OCI-LY3 (cell line): Measurements from ENCODE around the gene BEGAIN.
"Not testable (repeated sequence)": the region's sequence is repeated elsewhere in the genome, so short reads cannot be mapped to it uniquely, and the experiment has no call there.

Experiments used
- H2AFZ ChIP-seq: fragments of 200-600, 300-600 bp; shearing (Covaris generic); 2 replicates; pipeline ENCODE4 v1.6.0; 2014; ENCODE audit warnings: antibody characterized with exemption, low read depth, low read length
- H3K27ac ChIP-seq: fragments of 200-600, 300-600 bp; sonication (generic); 2 replicates; pipeline ENCODE4 v1.5.1; 2014; ENCODE audit warnings: mild to moderate bottlenecking, low read length, moderate library complexity, mixed read lengths
- H3K27me3 ChIP-seq: fragments of 200-600, 300-600 bp; sonication (generic); 2 replicates; pipeline ENCODE4 v1.6.1; 2014; ENCODE audit warnings: low read depth, low read length, mixed read lengths
- H3K36me3 ChIP-seq: fragments of 200-600, 300-600 bp; sonication (generic); replicated peaks from 2 replicates; pipeline ENCODE3; 2014; ENCODE audit warnings: low read depth, low read length, mixed read lengths
- H3K4me1 ChIP-seq: fragments of 300-600, 200-600 bp; sonication (generic); 2 replicates; pipeline ENCODE4 v1.6.1; 2014; ENCODE audit warnings: low read length, mixed read lengths
- H3K4me2 ChIP-seq: fragments of 200-600, 300-600 bp; sonication (generic); 2 replicates; pipeline ENCODE4 v1.6.1; 2014; ENCODE audit warnings: low read length, mixed read lengths
- H3K4me3 ChIP-seq: fragments of 300-600, 200-600 bp; sonication (generic); 2 replicates; pipeline ENCODE4 v1.5.1; 2014; ENCODE audit warnings: antibody characterized with exemption, mild to moderate bottlenecking, low read length, moderate library complexity
- H3K79me2 ChIP-seq: fragments of 300-600, 200-600 bp; shearing (Covaris generic); 2 replicates; pipeline ENCODE4 v1.6.1; 2014; ENCODE audit warnings: mild to moderate bottlenecking, low read length, mixed read lengths
- H3K9ac ChIP-seq: fragments of 300-600, 200-600 bp; shearing (Covaris generic); 2 replicates; pipeline ENCODE4 v1.6.0; 2014; ENCODE audit warnings: mild to moderate bottlenecking, low read length, moderate library complexity
- H3K9me3 ChIP-seq: fragments of 200-600, 300-600 bp; shearing (Covaris generic); 2 replicates; pipeline ENCODE4 v1.6.1; 2014; ENCODE audit warnings: low read length, mixed read lengths; ENCODE audit not compliant: insufficient read depth
- H4K20me1 ChIP-seq: fragments of 200-600, 300-600 bp; sonication (generic); 2 replicates; pipeline ENCODE4 v1.6.1; 2016; ENCODE audit warnings: low read length, mixed read lengths; ENCODE audit not compliant: insufficient read depth
- CTCF ChIP-seq: fragments of 200-600, 300-600 bp; sonication (generic); IDR thresholded peaks from 2 replicates; pipeline ENCODE4 v1.5.1; 2014; ENCODE audit warnings: antibody characterized with exemption, low read length, low read depth
- EZH2phosphoT487 ChIP-seq: fragments of 200-600 bp; shearing (Covaris generic); IDR thresholded peaks from 2 replicates; pipeline ENCODE4 v1.6.1; 2018; ENCODE audit warnings: antibody characterized with exemption, mixed run types, low read depth

Gene BEGAIN

GRCh38 chr14:100523843-100524169 lies 63.4 kb downstream of the BEGAIN start:
- Histone ChIP-seq H4K20me1 (no peaks in the 10 kb centered on the region), H3K27me3 (peaks cover 6% of the 10 kb centered on the region; the same call in 1 of the 2 replicates), H3K4me2 (no peak overlapping the region), H3K79me2 (no peaks in the 10 kb centered on the region), H3K4me1 (no peaks in the 10 kb centered on the region), H3K27ac (no peak overlapping the region), H3K9me3 (no peaks in the 10 kb centered on the region), H3K9ac (no peak overlapping the region), H3K4me3 (no peak overlapping the region), H3K36me3 (no peaks in the 10 kb centered on the region), H2AFZ (no peak overlapping the region)
- no peak for TF ChIP-seq EZH2phosphoT487
- no peak for TF ChIP-seq CTCF

GRCh38 chr14:100523131-100523842 lies 63.9 kb downstream of the BEGAIN start:
- no peak overlapping the region for H3K9ac ChIP-seq
- TF ChIP-seq CTCF (no peak), EZH2phosphoT487 (no peak)
- no peaks in the 10 kb centered on the region for H3K79me2 ChIP-seq

GRCh38 chr14:100522616-100523099 lies 64.6 kb downstream of the BEGAIN start:
- Histone ChIP-seq H3K9ac (no peak overlapping the region), H4K20me1 (no peaks in the 10 kb centered on the region), H3K4me3 (no peak overlapping the region), H3K27me3 (peaks cover 6% of the 10 kb centered on the region; the same call in 1 of the 2 replicates), H3K4me2 (no peak overlapping the region), H3K4me1 (no peaks in the 10 kb centered on the region), H3K36me3 (no peaks in the 10 kb centered on the region), H3K9me3 (no peaks in the 10 kb centered on the region), H2AFZ (no peak overlapping the region), H3K79me2 (no peaks in the 10 kb centered on the region), H3K27ac (no peak overlapping the region)
- TF ChIP-seq EZH2phosphoT487, result no peak
- TF ChIP-seq CTCF, result no peak

More at GRCh38 chr14:100523131-100523842, 63.9 kb downstream of the BEGAIN start:
- no peak overlapping the region for H3K4me3 ChIP-seq
- no peaks in the 10 kb centered on the region for H3K36me3 ChIP-seq
- H3K27ac ChIP-seq, result no peak overlapping the region
- H3K9me3 ChIP-seq, result no peaks in the 10 kb centered on the region
- peaks cover 6% of the 10 kb centered on the region; the same call in 1 of the 2 replicates for H3K27me3 ChIP-seq
- no peaks in the 10 kb centered on the region for H4K20me1 ChIP-seq
- H3K4me2 ChIP-seq, result no peak overlapping the region
- H3K4me1 ChIP-seq, result no peaks in the 10 kb centered on the region
- H2AFZ ChIP-seq, result no peak overlapping the region

- H3K27ac ChIP-seq, H3K4me3 ChIP-seq, H3K9me3 ChIP-seq, H2AFZ ChIP-seq, H3K79me2 ChIP-seq, H4K20me1 ChIP-seq, H3K9ac ChIP-seq, H3K27me3 ChIP-seq, H3K4me2 ChIP-seq, H3K4me1 ChIP-seq, H3K36me3 ChIP-seq: not testable (repeated sequence)
Observed at GRCh38 chr14:100506053-100506452, 81.2 kb downstream of the BEGAIN start.
